ENCODE measurements around the gene SLC12A1.

SLC12A1 gene

DNA sequence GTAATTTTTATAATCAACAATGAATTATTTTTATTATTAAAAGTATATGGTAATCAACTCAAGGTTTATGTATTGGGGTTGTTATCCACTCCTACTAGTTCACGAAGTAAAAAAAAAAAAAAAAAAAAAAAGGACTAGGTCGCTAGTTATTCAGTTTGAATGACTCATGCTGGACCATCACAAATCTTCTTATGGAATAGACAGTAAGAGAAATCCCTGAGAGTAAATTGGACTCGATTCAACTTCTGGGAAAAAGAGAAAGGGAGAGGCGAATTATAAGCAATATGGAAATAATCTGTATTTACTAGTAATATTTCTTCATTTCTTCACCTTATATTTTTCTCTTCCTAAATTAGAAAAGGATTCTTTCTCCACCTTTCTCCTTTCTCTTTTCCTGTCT, 30.0 kb upstream of the SLC12A1 start:
- Histone ChIP-seq H3K27me3 (ENCODE audit: insufficient read depth, low read length) (no peaks in the 10 kb centered on the region), H3K4me1 (ENCODE audit: control insufficient read depth in 1 of 2, insufficient read depth in 2 of 2, low read length in 2 of 2) (no peaks in the 10 kb centered on the region), H2BK12ac (ENCODE audit: low read length) (no peak overlapping the region), H3K14ac (ENCODE audit: low read length) (no peak overlapping the region), H3K36me3 (ENCODE audit: control insufficient read depth in 1 of 2, insufficient read depth in 2 of 2, low read length in 2 of 2) (no peaks in the 10 kb centered on the region), H3K4me2 (ENCODE audit: low read length) (no peak overlapping the region), H3K23ac (ENCODE audit: low read length) (no peak overlapping the region), H3K4ac (ENCODE audit: low read depth, low read length) (no peak overlapping the region), H3K9ac (ENCODE audit: low read length) (no peak overlapping the region), H3K4me3 (ENCODE audit: low read depth, low read length) (no peak overlapping the region), H3K9me3 (ENCODE audit: insufficient read depth, low read depth, low read length) (no peaks in the 10 kb centered on the region), H3K18ac (ENCODE audit: low read length) (no peak overlapping the region), H2BK120ac (ENCODE audit: insufficient read depth, low read length, poor library complexity) (no peak overlapping the region), H2BK5ac (ENCODE audit: low read depth, low read length, poor library complexity) (no peak overlapping the region), H2AFZ (ENCODE audit: insufficient read depth, low read length, poor library complexity) (no peak overlapping the region), H3K79me2 (ENCODE audit: control insufficient read depth, insufficient read depth, low read length, poor library complexity) (peaks cover 2% of the 10 kb centered on the region), H4K12ac (ENCODE audit: low read depth, low read length) (no peak overlapping the region), H2AK5ac (ENCODE audit: low read length) (no peak overlapping the region), H4K91ac (ENCODE audit: low read depth, low read length) (no peak overlapping the region), H3K79me1 (ENCODE audit: low read length) (no peaks in the 10 kb centered on the region), H4K8ac (ENCODE audit: low read depth, low read length) (no peak overlapping the region), H3K27ac (ENCODE audit: low read depth, low read length) (no peak overlapping the region)
- no peak for DNase-seq
- no CpG with 5 or more reads among the region's 4 CpGs for WGBS (ENCODE audit: extremely low coverage, insufficient coverage, insufficient read length)

GRCh38 chr15:48176957-48177356, 29.1 kb upstream of the SLC12A1 start:
- no peak overlapping the region for H3K18ac ChIP-seq (ENCODE audit: low read length)
- no peak overlapping the region for H2AK5ac ChIP-seq (ENCODE audit: low read length)
- no peak for DNase-seq
- no peak overlapping the region for H2AFZ ChIP-seq (ENCODE audit: insufficient read depth, low read length, poor library complexity)
- H2BK12ac ChIP-seq (ENCODE audit: low read length), result no peak overlapping the region
- no peak overlapping the region for H3K9ac ChIP-seq (ENCODE audit: low read length)
- no peak overlapping the region for H2BK5ac ChIP-seq (ENCODE audit: low read depth, low read length, poor library complexity)
- H3K4me2 ChIP-seq (ENCODE audit: low read length), result no peak overlapping the region
- no peak overlapping the region for H4K8ac ChIP-seq (ENCODE audit: low read depth, low read length)
- no CpG with 5 or more reads among the region's 2 CpGs for WGBS (ENCODE audit: extremely low coverage, insufficient coverage, insufficient read length)
- no peaks in the 10 kb centered on the region for H3K4me1 ChIP-seq (ENCODE audit: control insufficient read depth in 1 of 2, insufficient read depth in 2 of 2, low read length in 2 of 2)
- H3K79me1 ChIP-seq (ENCODE audit: low read length), result no peaks in the 10 kb centered on the region
- no peak overlapping the region for H3K4me3 ChIP-seq (ENCODE audit: low read depth, low read length)
- H2BK120ac ChIP-seq (ENCODE audit: insufficient read depth, low read length, poor library complexity), result no peak overlapping the region
- no peaks in the 10 kb centered on the region for H3K36me3 ChIP-seq (ENCODE audit: control insufficient read depth in 1 of 2, insufficient read depth in 2 of 2, low read length in 2 of 2)
- no peak overlapping the region for H4K91ac ChIP-seq (ENCODE audit: low read depth, low read length)
- no peak overlapping the region for H4K12ac ChIP-seq (ENCODE audit: low read depth, low read length)
- H3K27ac ChIP-seq (ENCODE audit: low read depth, low read length), result no peak overlapping the region
- H3K4ac ChIP-seq (ENCODE audit: low read depth, low read length), result no peak overlapping the region
- no peak overlapping the region for H3K23ac ChIP-seq (ENCODE audit: low read length)
- H3K27me3 ChIP-seq (ENCODE audit: insufficient read depth, low read length), result no peaks in the 10 kb centered on the region
- H3K14ac ChIP-seq (ENCODE audit: low read length), result no peak overlapping the region
- peaks cover 2% of the 10 kb centered on the region for H3K79me2 ChIP-seq (ENCODE audit: control insufficient read depth, insufficient read depth, low read length, poor library complexity)
- H3K9me3 ChIP-seq (ENCODE audit: insufficient read depth, low read depth, low read length), result no peaks in the 10 kb centered on the region

GRCh38 chr15:48177383-48177765, 28.7 kb upstream of the SLC12A1 start:
- H2AK5ac ChIP-seq (ENCODE audit: low read length), result no peak overlapping the region
- peak overlapping the region; percentile 92 for H3K4me3 ChIP-seq (ENCODE audit: low read depth, low read length)
- no peaks in the 10 kb centered on the region for H3K9me3 ChIP-seq (ENCODE audit: insufficient read depth, low read depth, low read length)
- no peak overlapping the region for H3K14ac ChIP-seq (ENCODE audit: low read length)
- no peak overlapping the region for H3K23ac ChIP-seq (ENCODE audit: low read length)
- no peak overlapping the region for H4K12ac ChIP-seq (ENCODE audit: low read depth, low read length)
- H3K27me3 ChIP-seq (ENCODE audit: insufficient read depth, low read length), result no peaks in the 10 kb centered on the region
- no peaks in the 10 kb centered on the region for H3K79me1 ChIP-seq (ENCODE audit: low read length)
- no peak overlapping the region for H2BK5ac ChIP-seq (ENCODE audit: low read depth, low read length, poor library complexity)
- H4K91ac ChIP-seq (ENCODE audit: low read depth, low read length), result no peak overlapping the region
- no CpG with 5 or more reads among the region's 10 CpGs for WGBS (ENCODE audit: extremely low coverage, insufficient coverage, insufficient read length)
- no peak overlapping the region for H3K18ac ChIP-seq (ENCODE audit: low read length)
- H3K27ac ChIP-seq (ENCODE audit: low read depth, low read length), result no peak overlapping the region
- no peaks in the 10 kb centered on the region for H3K36me3 ChIP-seq (ENCODE audit: control insufficient read depth in 1 of 2, insufficient read depth in 2 of 2, low read length in 2 of 2)
- H2BK120ac ChIP-seq (ENCODE audit: insufficient read depth, low read length, poor library complexity), result no peak overlapping the region
- H2AFZ ChIP-seq (ENCODE audit: insufficient read depth, low read length, poor library complexity), result peak overlapping the region; percentile 90
- H4K8ac ChIP-seq (ENCODE audit: low read depth, low read length), result no peak overlapping the region
- H3K4ac ChIP-seq (ENCODE audit: low read depth, low read length), result no peak overlapping the region
- H3K4me1 ChIP-seq (ENCODE audit: control insufficient read depth in 1 of 2, insufficient read depth in 2 of 2, low read length in 2 of 2), result no peaks in the 10 kb centered on the region
- H2BK12ac ChIP-seq (ENCODE audit: low read length), result no peak overlapping the region
- H3K79me2 ChIP-seq (ENCODE audit: control insufficient read depth, insufficient read depth, low read length, poor library complexity), result peaks cover 2% of the 10 kb centered on the region
- H3K9ac ChIP-seq (ENCODE audit: low read length), result no peak overlapping the region
- peak overlapping the region; percentile 73 for H3K4me2 ChIP-seq (ENCODE audit: low read length)
- no peak for DNase-seq

- DNase-seq, result peak; percentile 3 to 32
- H3K79me1 ChIP-seq (ENCODE audit: low read length), result no peaks in the 10 kb centered on the region
- no peaks in the 10 kb centered on the region for H3K27me3 ChIP-seq (ENCODE audit: insufficient read depth, low read length)
- no peak within 1 kb of the TSS for H3K4ac ChIP-seq (ENCODE audit: low read depth, low read length)
- WGBS (ENCODE audit: extremely low coverage, insufficient coverage, insufficient read length), result no CpG with 5 or more reads among the region's 71 CpGs
- H3K23ac ChIP-seq (ENCODE audit: low read length), result no peak within 1 kb of the TSS
- H3K18ac ChIP-seq (ENCODE audit: low read length), result no peak within 1 kb of the TSS
- no peaks in the 10 kb centered on the region for H3K9me3 ChIP-seq (ENCODE audit: insufficient read depth, low read depth, low read length)
- H3K4me2 ChIP-seq (ENCODE audit: low read length), result peak within 1 kb of the TSS; percentile 73
- H4K12ac ChIP-seq (ENCODE audit: low read depth, low read length), result peak within 1 kb of the TSS; percentile 31
- H2BK5ac ChIP-seq (ENCODE audit: low read depth, low read length, poor library complexity), result peak within 1 kb of the TSS; percentile 15
- no peak within 1 kb of the TSS for H3K9ac ChIP-seq (ENCODE audit: low read length)
- no peak within 1 kb of the TSS for H3K27ac ChIP-seq (ENCODE audit: low read depth, low read length)
- no peaks in the 10 kb centered on the region for H3K4me1 ChIP-seq (ENCODE audit: control insufficient read depth in 1 of 2, insufficient read depth in 2 of 2, low read length in 2 of 2)
- H2AFZ ChIP-seq (ENCODE audit: insufficient read depth, low read length, poor library complexity), result peak within 1 kb of the TSS; percentile 99
- no peak within 1 kb of the TSS for H2AK5ac ChIP-seq (ENCODE audit: low read length)
- peak within 1 kb of the TSS; percentile 76 for H3K14ac ChIP-seq (ENCODE audit: low read length)
- peak within 1 kb of the TSS; percentile 27 for H2BK120ac ChIP-seq (ENCODE audit: insufficient read depth, low read length, poor library complexity)
- peak within 1 kb of the TSS; percentile 67 for H4K91ac ChIP-seq (ENCODE audit: low read depth, low read length)
- no peaks in the 10 kb centered on the region for H3K36me3 ChIP-seq (ENCODE audit: control insufficient read depth in 1 of 2, insufficient read depth in 2 of 2, low read length in 2 of 2)
- H3K4me3 ChIP-seq (ENCODE audit: low read depth, low read length), result peak within 1 kb of the TSS; percentile 92
- peak within 1 kb of the TSS; percentile 74 for H4K8ac ChIP-seq (ENCODE audit: low read depth, low read length)
- no peak within 1 kb of the TSS for H2BK12ac ChIP-seq (ENCODE audit: low read length)
- H3K79me2 ChIP-seq (ENCODE audit: control insufficient read depth, insufficient read depth, low read length, poor library complexity), result peaks cover 2% of the 10 kb centered on the region
These were observed 28.1 kb upstream of the SLC12A1 start, which contains the start of gene MYEF2 for GRCh38 chr15:48177766-48178647. Gene MYEF2, minus strand, starts transcription at chr15:48178295. Its CDS starts 58 bp downstream, at chr15:48178237.

All from trophoblast cell (in vitro differentiated cells and primary cell).